ENCODE measurements around the gene DXO.
"Not testable (repeated sequence)": the region's sequence is repeated elsewhere in the genome, so short reads cannot be mapped to it uniquely, and the experiment has no call there.

GRCh38 chr6:31980195-31980876 lies 8.4 kb upstream of the DXO start:
- TF ChIP-seq E2F4 (CRISPR knock-in tag; IDR thresholded peaks at IDR 0.05; ENCODE audit: borderline replicate concordance, low read depth); CTCF (IDR thresholded peaks at IDR 0.05); ZSCAN18 (CRISPR knock-in tag; IDR thresholded peaks at IDR 0.05); ATF3 (CRISPR knock-in tag; conservative IDR thresholded peaks at IDR 0.05); CREB1 (CRISPR knock-in tag; IDR thresholded peaks at IDR 0.05); TEAD4 (CRISPR knock-in tag; IDR thresholded peaks at IDR 0.05); AR (CRISPR knock-in tag; IDR thresholded peaks at IDR 0.05); MYBL2 (CRISPR knock-in tag; IDR thresholded peaks at IDR 0.05): not testable (repeated sequence)
